ENCODE results near the gene MPV17L.

MPV17L gene

GRCh38 chr16:15457400-15457799 is 61.8 kb downstream of the MPV17L start:
- H3K27ac ChIP-seq (ENCODE audit: low read length), result no peak overlapping the region
- TF ChIP-seq, protein P1, sequence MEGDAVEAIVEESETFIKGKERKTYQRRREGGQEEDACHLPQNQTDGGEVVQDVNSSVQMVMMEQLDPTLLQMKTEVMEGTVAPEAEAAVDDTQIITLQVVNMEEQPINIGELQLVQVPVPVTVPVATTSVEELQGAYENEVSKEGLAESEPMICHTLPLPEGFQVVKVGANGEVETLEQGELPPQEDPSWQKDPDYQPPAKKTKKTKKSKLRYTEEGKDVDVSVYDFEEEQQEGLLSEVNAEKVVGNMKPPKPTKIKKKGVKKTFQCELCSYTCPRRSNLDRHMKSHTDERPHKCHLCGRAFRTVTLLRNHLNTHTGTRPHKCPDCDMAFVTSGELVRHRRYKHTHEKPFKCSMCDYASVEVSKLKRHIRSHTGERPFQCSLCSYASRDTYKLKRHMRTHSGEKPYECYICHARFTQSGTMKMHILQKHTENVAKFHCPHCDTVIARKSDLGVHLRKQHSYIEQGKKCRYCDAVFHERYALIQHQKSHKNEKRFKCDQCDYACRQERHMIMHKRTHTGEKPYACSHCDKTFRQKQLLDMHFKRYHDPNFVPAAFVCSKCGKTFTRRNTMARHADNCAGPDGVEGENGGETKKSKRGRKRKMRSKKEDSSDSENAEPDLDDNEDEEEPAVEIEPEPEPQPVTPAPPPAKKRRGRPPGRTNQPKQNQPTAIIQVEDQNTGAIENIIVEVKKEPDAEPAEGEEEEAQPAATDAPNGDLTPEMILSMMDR (IDR thresholded peaks at IDR 0.05; ENCODE audit: low read depth, low read length), result no peak
- no peak for TF ChIP-seq EZH2phosphoT487 (IDR thresholded peaks at IDR 0.05; ENCODE audit: low read depth)
- no peaks in the 10 kb centered on the region for H3K4me1 ChIP-seq (ENCODE audit: low read length)
- no peak overlapping the region for H2AFZ ChIP-seq (ENCODE audit: low read depth, low read length)
- H3K36me3 ChIP-seq (replicated peaks; ENCODE audit: low read depth, low read length), result no peaks in the 10 kb centered on the region
- peaks cover 20% of the 10 kb centered on the region; the same call in 1 of the 2 replicates for H3K27me3 ChIP-seq (ENCODE audit: low read depth, low read length)
- no peak overlapping the region for H3K9ac ChIP-seq (ENCODE audit: low read length)
- H3K4me2 ChIP-seq (ENCODE audit: low read length), result no peak overlapping the region
- no peaks in the 10 kb centered on the region for H3K9me3 ChIP-seq (ENCODE audit: insufficient read depth, low read length)
- H3K4me3 ChIP-seq (ENCODE audit: low read length), result no peak overlapping the region
- H3K79me2 ChIP-seq (ENCODE audit: low read length), result no peaks in the 10 kb centered on the region
- H4K20me1 ChIP-seq (ENCODE audit: insufficient read depth, low read length), result no peaks in the 10 kb centered on the region

DNA sequence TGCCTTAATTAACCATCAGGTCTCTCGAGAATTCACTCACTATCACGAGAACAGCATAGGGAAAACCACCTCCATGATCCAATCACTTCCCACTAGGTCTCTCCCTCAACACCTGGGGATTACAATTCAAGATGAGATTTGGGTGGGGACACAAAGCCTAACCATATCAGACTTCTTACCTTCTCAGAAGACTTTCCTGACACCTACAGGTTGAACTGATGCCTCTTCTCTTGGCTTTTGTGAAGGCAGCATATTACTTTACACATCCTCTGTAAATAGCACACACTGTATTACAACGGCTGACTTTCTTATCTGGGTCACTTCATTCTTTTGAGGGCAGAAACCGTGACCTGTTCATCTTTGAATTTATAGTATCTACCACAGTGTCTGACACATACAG is 62.4 kb downstream of the MPV17L start:
- Histone ChIP-seq H3K4me2 (ENCODE audit: low read length) (no peak overlapping the region), H3K4me1 (ENCODE audit: low read length) (no peaks in the 10 kb centered on the region)

DNA sequence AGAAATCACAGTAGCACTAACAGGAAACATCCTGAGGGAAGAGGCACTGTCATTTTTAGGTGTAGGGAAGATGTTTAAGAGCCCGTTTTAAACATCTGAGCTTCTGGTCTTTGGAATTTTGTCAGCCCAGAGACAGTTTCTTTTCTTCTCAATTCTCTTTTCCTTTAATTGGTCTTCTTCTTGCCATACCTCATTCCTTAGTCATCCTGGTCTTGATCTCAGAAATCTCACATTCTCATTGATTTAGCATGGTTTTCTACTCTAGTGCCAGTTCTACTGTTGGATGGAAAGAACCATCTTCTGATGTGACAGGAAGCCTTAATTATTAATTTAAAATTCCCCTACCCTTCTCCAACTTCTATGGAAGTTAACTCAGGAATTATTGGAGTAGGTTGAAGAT is 64.2 kb downstream of the MPV17L start:
- Histone ChIP-seq H3K9me3 (ENCODE audit: insufficient read depth, low read length) (no peaks in the 10 kb centered on the region), H3K79me2 (ENCODE audit: low read length) (no peaks in the 10 kb centered on the region), H3K27ac (ENCODE audit: low read length) (no peak overlapping the region), H3K27me3 (ENCODE audit: low read depth, low read length) (peaks cover 20% of the 10 kb centered on the region; the same call in 1 of the 2 replicates), H4K20me1 (ENCODE audit: insufficient read depth, low read length) (no peaks in the 10 kb centered on the region), H3K4me2 (ENCODE audit: low read length) (no peak overlapping the region), H3K36me3 (replicated peaks; ENCODE audit: low read depth, low read length) (no peaks in the 10 kb centered on the region), H2AFZ (ENCODE audit: low read depth, low read length) (no peak overlapping the region), H3K4me3 (ENCODE audit: low read length) (no peak overlapping the region), H3K9ac (ENCODE audit: low read length) (no peak overlapping the region), H3K4me1 (ENCODE audit: low read length) (no peaks in the 10 kb centered on the region)
- TF ChIP-seq EZH2phosphoT487 (IDR thresholded peaks at IDR 0.05; ENCODE audit: low read depth), result no peak
- TF ChIP-seq, protein P1 (IDR thresholded peaks at IDR 0.05; ENCODE audit: low read depth, low read length), result no peak

More for the DNA sequence above, 62.4 kb downstream of the MPV17L start:
- TF ChIP-seq EZH2phosphoT487 (IDR thresholded peaks at IDR 0.05; ENCODE audit: low read depth), result no peak
- TF ChIP-seq, protein P1 (IDR thresholded peaks at IDR 0.05; ENCODE audit: low read depth, low read length), result peak; percentile 27
- H3K9ac ChIP-seq (ENCODE audit: low read length), result no peak overlapping the region
- no peak overlapping the region for H3K27ac ChIP-seq (ENCODE audit: low read length)
- H3K79me2 ChIP-seq (ENCODE audit: low read length), result no peaks in the 10 kb centered on the region
- H2AFZ ChIP-seq (ENCODE audit: low read depth, low read length), result no peak overlapping the region
- peaks cover 20% of the 10 kb centered on the region; the same call in 1 of the 2 replicates for H3K27me3 ChIP-seq (ENCODE audit: low read depth, low read length)
- H3K9me3 ChIP-seq (ENCODE audit: insufficient read depth, low read length), result no peaks in the 10 kb centered on the region
- H3K36me3 ChIP-seq (replicated peaks; ENCODE audit: low read depth, low read length), result no peaks in the 10 kb centered on the region
- no peak overlapping the region for H3K4me3 ChIP-seq (ENCODE audit: low read length)
- H4K20me1 ChIP-seq (ENCODE audit: insufficient read depth, low read length), result no peaks in the 10 kb centered on the region

DNA sequence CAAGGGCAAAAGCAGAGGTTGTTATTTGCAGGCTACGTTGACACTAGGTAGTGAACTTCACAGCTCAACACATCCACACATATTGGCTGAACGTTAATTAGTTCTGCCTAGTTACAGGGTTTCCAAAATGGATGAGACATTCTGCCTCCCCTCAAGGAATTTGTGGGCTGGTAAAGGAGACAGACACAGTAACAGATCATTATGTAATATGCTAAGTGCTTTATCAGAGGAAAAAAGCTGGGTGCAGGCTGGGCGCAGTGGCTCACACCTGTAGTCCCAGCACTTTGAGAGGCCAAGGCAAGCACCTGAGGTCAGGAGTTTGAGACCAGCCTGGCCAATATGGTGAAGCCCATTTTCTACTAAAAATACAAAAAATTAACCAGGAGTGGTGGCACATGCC is 65.0 kb downstream of the MPV17L start:
- H3K27ac ChIP-seq (ENCODE audit: low read length), result no peak overlapping the region
- no peak overlapping the region for H3K4me3 ChIP-seq (ENCODE audit: low read length)

More for the DNA sequence above, 65.0 kb downstream of the MPV17L start:
- TF ChIP-seq, protein P1 (IDR thresholded peaks at IDR 0.05; ENCODE audit: low read depth, low read length), result no peak
- TF ChIP-seq EZH2phosphoT487 (IDR thresholded peaks at IDR 0.05; ENCODE audit: low read depth), result no peak
- no peaks in the 10 kb centered on the region for H3K36me3 ChIP-seq (replicated peaks; ENCODE audit: low read depth, low read length)
- no peak overlapping the region for H2AFZ ChIP-seq (ENCODE audit: low read depth, low read length)
- no peak overlapping the region for H3K4me2 ChIP-seq (ENCODE audit: low read length)
- H3K4me1 ChIP-seq (ENCODE audit: low read length), result no peaks in the 10 kb centered on the region
- no peaks in the 10 kb centered on the region for H3K79me2 ChIP-seq (ENCODE audit: low read length)
- no peaks in the 10 kb centered on the region for H4K20me1 ChIP-seq (ENCODE audit: insufficient read depth, low read length)
- H3K9ac ChIP-seq (ENCODE audit: low read length), result no peak overlapping the region
- H3K9me3 ChIP-seq (ENCODE audit: insufficient read depth, low read length), result no peaks in the 10 kb centered on the region
- H3K27me3 ChIP-seq (ENCODE audit: low read depth, low read length), result peaks cover 20% of the 10 kb centered on the region; the same call in 1 of the 2 replicates
